Naive thymus-derived CD8-positive, alpha-beta T cell (primary cell): ENCODE data around the gene ZBP1. TPM values are rescaled to one million over a fixed set of nuclear protein-coding genes. Genes with fewer than 3 reads are reported as not detected.

Source experiments
- ATAC-seq, 2 donors: fragments of 150-1000 bp; cut with Tn5 transposase in 1 of 2; sonication (Bioruptor Pico), chemical (Tn5 transposase) in 1 of 2; 1 replicate in 1 of 2; 2 replicates in 1 of 2; pipeline ENCODE4 v1.10.0; 2021; ENCODE audit warnings: mild to moderate bottlenecking in 2 of 2, moderate library complexity in 2 of 2
- POLR2A ChIA-PET: fragments of 350-600 bp; sonication (Branson Sonifier 250); formaldehyde crosslinking; loops from one replicate; lab custom pipeline; 2021; ENCODE audit warnings: antibody characterized with exemption; lab: Charles Lee
- DNase-seq, 10 donors: peaks; one replicate each; pipeline versions ENCODE4 v3.0.0 to v3.0.0-alpha.2; 2020 to 2022
- H3K27ac Mint-ChIP-seq, 10 donors: one replicate each; pipeline ENCODE4 v1.8.0; 2020 to 2022; ENCODE audit warnings: mild to moderate bottlenecking in 10 of 10, mixed read lengths in 10 of 10, moderate library complexity in 4 of 10, inconsistent platforms in 1 of 10
- H3K27me3 Mint-ChIP-seq, 5 donors: one replicate each; pipeline ENCODE4 v1.8.0; 2021 to 2022; ENCODE audit warnings: mixed read lengths in 5 of 5
- H3K36me3 Mint-ChIP-seq, 3 donors: one replicate each; pipeline ENCODE4 v1.8.0; 2020 to 2022; ENCODE audit warnings: mixed read lengths in 3 of 3, mild to moderate bottlenecking in 2 of 3, inconsistent platforms in 1 of 3
- H3K4me1 Mint-ChIP-seq, 4 donors: one replicate each; pipeline ENCODE4 v1.8.0; 2021 to 2022; ENCODE audit warnings: mixed read lengths in 4 of 4
- H3K4me3 Mint-ChIP-seq, 10 donors: one replicate each; pipeline ENCODE4 v1.8.0; 2020 to 2022; ENCODE audit warnings: mild to moderate bottlenecking in 10 of 10, mixed read lengths in 10 of 10, moderate library complexity in 6 of 10, inconsistent platforms in 1 of 10
- H3K9me3 Mint-ChIP-seq, 9 donors: one replicate each; pipeline ENCODE4 v1.8.0; 2020 to 2022; ENCODE audit warnings: mixed read lengths in 9 of 9, mild to moderate bottlenecking in 3 of 9, inconsistent platforms in 1 of 9, moderate library complexity in 1 of 9
- polyA plus RNA-seq, 3 donors: library from polyadenylated mRNA; unstranded; fragments of 300-500 nt; fragmentation: Illumina TruSeq; gene quantifications; one replicate each; pipeline ENCODE4 v1.2.3, GENCODE V29; 2021
- total RNA-seq, 8 experiments: library from RNA in 2 of 8; stranded (reverse) in 2 of 8; gene quantifications; one replicate each; pipeline ENCODE4 v1.2.3 and lab custom pipeline; 2021 to 2026

Gene ZBP1
- total and polyA plus RNA-seq, 5 experiments from 2014 or later: 6.2 to 10.9 (median 10.2) TPM

DNA sequence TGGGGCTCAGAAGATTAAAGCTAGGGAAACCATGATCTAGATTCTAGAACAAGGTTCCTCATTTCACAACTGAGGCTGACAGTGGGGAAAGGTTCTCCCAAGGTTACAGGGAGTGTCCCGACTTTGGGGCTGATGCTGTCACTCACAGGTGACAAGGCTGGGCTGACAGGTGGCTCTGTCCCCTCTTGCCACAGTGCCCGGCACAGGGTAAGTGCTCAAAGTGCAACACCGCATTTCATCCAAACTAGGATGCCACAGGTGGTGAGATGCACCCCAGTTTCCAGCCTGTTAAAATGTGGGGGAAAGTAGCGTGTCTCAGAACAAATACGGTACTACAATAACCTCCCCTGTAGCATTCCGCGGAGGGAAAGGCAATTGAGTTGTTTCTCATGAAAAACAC, 7.8 kb downstream of the ZBP1 start:
- POLR2A ChIA-PET: no interaction called here
- peaks cover 0 to 56% (median 34%) of the 10 kb centered on the region in 3 donors for H3K36me3 Mint-ChIP-seq
- H3K4me3 Mint-ChIP-seq: no peak overlapping the region
- H3K4me1 Mint-ChIP-seq: peaks cover 9 to 22% (median 12%) of the 10 kb centered on the region in 4 donors
- DNase-seq: peak in 1 of 10 donors; percentile 7
- H3K27ac Mint-ChIP-seq: no peak overlapping the region
- ATAC-seq: no peak
- peaks cover 0 to 3% (median 0%) of the 10 kb centered on the region in 9 donors for H3K9me3 Mint-ChIP-seq
- H3K27me3 Mint-ChIP-seq: no peaks in the 10 kb centered on the region

DNA sequence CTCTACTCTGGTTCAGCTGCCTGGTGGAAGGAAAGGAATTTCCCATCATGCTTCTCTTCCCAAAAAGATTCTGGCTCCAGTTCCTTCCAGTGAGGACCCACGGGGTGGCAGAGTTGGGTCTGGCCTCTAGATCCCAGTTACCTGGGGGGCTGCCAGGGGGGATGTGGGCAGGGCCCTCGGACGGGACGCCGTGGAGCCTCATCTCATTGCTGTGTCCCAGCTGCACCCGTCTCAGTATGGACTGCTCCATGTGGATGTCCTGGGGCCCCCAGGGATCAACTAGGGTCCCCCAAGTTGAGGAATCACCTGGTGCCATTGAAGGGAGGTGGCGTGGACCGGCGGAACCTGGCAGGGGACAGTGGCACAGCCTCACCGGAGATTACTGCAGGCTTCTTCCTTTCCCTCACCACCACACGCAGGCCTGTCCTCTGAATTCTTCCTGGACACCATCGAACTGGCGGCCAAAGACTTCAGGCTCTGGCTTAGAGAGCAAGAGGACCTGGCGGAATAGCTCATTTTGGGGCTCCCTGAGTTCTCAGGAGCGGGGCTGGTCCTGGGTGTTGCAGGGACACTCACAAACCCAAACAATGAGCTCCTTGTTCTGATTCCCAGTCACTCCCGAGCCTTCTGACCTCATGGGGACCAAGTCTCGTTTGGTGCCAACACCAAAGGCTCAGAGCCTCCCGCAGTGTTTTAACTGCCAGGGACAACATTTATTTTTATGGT, 8.5 kb downstream of the ZBP1 start:
- peaks cover 0 to 61% (median 37%) of the 10 kb centered on the region in 3 donors for H3K36me3 Mint-ChIP-seq
- ATAC-seq (no peak), DNase-seq (no peak)
- H3K9me3 Mint-ChIP-seq: peaks cover 0 to 3% (median 0%) of the 10 kb centered on the region in 9 donors
- POLR2A ChIA-PET: no interaction called here
- H3K27ac Mint-ChIP-seq: no peak overlapping the region
- H3K4me1 Mint-ChIP-seq: peaks cover 2 to 20% (median 7%) of the 10 kb centered on the region in 4 donors
- no peaks in the 10 kb centered on the region for H3K27me3 Mint-ChIP-seq
- H3K4me3 Mint-ChIP-seq: no peak overlapping the region

DNA sequence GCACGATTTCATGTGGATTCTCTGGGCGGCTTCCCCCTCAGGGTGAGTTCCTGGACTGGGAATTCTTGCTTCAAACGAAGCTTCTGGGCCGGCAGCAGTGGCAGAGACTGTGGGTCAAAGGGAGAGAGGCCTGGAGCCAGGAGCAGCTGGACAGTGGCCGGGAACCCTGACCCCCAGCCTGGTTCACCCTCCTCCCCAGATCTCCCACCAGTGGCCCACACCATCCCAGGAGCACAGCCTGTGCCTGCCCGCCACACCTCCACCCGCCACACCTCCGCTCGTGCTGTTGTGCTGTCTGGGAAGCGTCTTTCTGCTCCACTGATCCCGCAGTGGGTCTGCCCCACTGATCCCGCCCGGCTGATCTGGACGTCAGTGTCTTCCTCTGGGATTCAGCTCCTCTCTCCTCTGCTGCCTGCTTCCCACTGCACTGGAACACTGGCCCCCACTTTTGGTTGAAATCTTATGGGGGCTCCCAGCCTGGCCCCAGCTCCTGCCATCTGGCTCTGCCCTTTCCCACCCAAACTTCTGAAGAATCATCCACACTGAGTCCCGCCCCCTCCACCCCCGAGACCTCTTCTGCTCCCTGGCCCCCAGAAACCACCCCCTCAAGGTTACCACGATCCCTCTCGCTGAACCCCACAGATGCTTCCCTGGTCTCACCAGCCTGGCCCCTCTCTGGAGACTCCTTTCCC, 9.8 kb downstream of the ZBP1 start:
- no peaks in the 10 kb centered on the region for H3K27me3 Mint-ChIP-seq
- peaks cover 0 to 64% (median 38%) of the 10 kb centered on the region in 3 donors for H3K36me3 Mint-ChIP-seq
- H3K27ac Mint-ChIP-seq: peak overlapping the region in 2 of 10 donors; percentile 43 to 66
- H3K4me1 Mint-ChIP-seq: peaks cover 5 to 16% (median 10%) of the 10 kb centered on the region in 4 donors
- no peak overlapping the region for H3K4me3 Mint-ChIP-seq
- peaks cover 0 to 3% (median 0%) of the 10 kb centered on the region in 9 donors for H3K9me3 Mint-ChIP-seq
- POLR2A ChIA-PET: interaction anchor here (0.8 to 1.5 kb wide), 3 partner anchors 9 to 46 kb away, joined by 3 to 8 read pairs (median 4); no protein-coding TSS in a partner anchor
- DNase-seq (no peak), ATAC-seq (no peak)

DNA sequence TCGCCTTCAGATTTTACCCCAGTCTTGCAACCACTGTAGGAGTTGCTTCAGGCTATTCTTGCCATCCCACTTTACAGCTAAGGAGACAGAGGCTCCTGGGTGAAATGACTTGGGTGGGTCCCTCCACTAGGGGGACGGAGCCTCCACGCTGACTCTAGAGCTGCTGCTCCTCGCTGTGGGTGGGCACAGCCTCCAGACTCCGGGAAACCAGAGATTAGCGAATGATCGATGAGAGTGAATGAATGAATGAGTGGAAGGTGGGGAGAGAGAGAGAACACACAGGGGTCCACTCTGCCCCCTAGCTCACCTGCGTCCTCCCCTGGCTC, 10.4 kb downstream of the ZBP1 start:
- Mint-ChIP-seq H3K36me3 (peaks cover 0 to 59% (median 41%) of the 10 kb centered on the region in 3 donors), H3K27ac (peak overlapping the region in 1 of 10 donors; percentile 27), H3K9me3 (peaks cover 0 to 3% (median 0%) of the 10 kb centered on the region in 9 donors), H3K27me3 (no peaks in the 10 kb centered on the region), H3K4me1 (peaks cover 5 to 22% (median 15%) of the 10 kb centered on the region in 4 donors), H3K4me3 (no peak overlapping the region)
- POLR2A ChIA-PET: interaction anchor here (1.1 to 1.5 kb wide), 2 partner anchors 8 to 19 kb away, joined by 4 to 8 read pairs; no protein-coding TSS in a partner anchor
- no peak for DNase-seq
- no peak for ATAC-seq

DNA sequence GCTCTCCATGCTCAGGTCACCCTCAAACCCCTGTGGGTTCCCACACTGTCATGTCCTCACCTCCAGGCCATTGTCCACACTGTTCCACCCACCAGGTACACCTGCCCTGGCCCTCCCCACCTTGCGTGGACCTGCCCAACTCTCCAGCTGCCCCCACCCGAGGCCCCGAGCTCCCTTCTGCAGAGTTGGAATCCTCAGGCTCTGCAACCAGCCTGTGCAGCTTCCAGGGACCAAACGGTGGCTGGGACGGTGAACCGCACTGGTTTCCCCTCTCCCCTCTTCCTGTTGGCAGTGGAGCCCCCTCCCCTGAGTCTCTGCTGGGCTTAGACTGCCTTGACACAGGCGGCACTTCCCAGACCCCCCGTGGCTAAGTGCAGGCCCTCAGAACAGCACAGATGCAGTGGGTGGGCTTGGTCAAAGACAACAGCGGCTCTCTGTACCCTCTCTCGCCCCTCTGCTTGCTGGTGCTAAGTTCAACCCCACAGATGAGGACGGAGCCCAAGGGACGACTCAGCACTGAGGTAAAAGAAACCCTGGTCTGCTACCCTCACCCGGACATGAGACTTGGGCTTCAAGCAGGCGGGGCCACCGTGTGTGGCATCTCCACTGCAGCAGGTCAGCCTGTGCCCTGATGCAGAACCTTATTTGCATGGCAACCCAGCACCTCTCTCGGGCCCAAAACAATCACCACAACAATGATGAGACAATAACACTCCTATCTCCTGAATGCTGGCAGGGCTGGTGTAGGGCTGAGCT, 11.0 kb downstream of the ZBP1 start:
- peaks cover 5 to 26% (median 17%) of the 10 kb centered on the region in 4 donors for H3K4me1 Mint-ChIP-seq
- POLR2A ChIA-PET: interaction anchor here (1.1 to 1.5 kb wide), 2 partner anchors 8 to 19 kb away, joined by 4 to 8 read pairs; no protein-coding TSS in a partner anchor
- peak overlapping the region in 2 of 10 donors; percentile 1 to 44 for H3K27ac Mint-ChIP-seq
- DNase-seq (no peak), ATAC-seq (no peak)
- H3K36me3 Mint-ChIP-seq: peaks cover 0 to 53% (median 36%) of the 10 kb centered on the region in 3 donors
- H3K27me3 Mint-ChIP-seq: no peaks in the 10 kb centered on the region
- no peak overlapping the region for H3K4me3 Mint-ChIP-seq
- H3K9me3 Mint-ChIP-seq: peaks cover 0 to 3% (median 0%) of the 10 kb centered on the region in 9 donors

DNA sequence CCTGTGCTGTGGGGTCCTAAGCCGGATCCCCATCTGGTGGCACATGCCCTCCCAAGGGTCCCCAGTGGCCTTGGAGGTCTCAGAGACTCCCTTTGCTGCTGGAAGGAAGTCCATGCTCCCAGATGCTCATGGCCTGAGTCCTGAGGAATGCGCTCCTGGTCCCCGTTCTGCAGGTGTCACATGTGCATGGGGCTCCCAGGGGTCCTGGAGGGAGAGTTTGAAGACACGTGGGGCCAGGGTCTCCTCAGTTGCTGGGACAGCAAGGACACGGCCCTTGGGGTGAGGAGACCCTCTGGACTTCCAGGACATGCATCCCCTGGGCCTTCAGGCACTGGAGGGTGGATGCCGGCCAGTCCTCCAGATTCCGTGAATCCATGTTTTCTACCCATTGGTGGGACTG, 11.7 kb downstream of the ZBP1 start:
- ATAC-seq: no peak
- Mint-ChIP-seq H3K27me3 (no peaks in the 10 kb centered on the region), H3K36me3 (peaks cover 0 to 53% (median 34%) of the 10 kb centered on the region in 3 donors), H3K4me1 (peaks cover 5 to 28% (median 17%) of the 10 kb centered on the region in 4 donors), H3K9me3 (peaks cover 0 to 3% (median 0%) of the 10 kb centered on the region in 9 donors), H3K27ac (peak overlapping the region in 1 of 10 donors; percentile 17), H3K4me3 (no peak overlapping the region)
- no peak for DNase-seq
- POLR2A ChIA-PET: no interaction called here

DNA sequence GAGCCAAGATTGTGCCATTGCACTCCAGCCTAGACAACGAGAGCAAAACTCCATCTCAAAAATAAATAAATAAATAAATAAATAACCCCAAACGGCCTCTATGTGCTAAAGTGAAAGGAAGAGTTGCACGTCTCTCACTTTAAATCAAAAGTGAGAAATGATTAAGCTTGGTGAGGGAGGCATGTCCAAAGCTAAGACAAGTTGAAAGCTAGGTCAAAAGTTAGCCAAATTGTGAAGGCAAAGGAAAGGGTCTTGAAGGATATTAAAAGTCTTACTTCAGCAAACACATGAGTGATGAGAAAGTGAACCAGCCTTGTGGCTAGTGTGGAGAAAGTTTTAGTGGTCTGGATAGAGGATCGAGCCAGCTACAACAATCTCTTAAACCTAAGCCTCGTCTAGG, 14.3 kb downstream of the ZBP1 start:
- peak overlapping the region in 7 of 10 donors; percentile 15 to 91 (median 76) for H3K27ac Mint-ChIP-seq
- POLR2A ChIA-PET: interaction anchor here (1.1 to 1.6 kb wide), 3 partner anchors 9 to 14 kb away, joined by 3 to 6 read pairs (median 4); partner anchors contain the start of gene ZBP1
- peaks cover 0 to 3% (median 0%) of the 10 kb centered on the region in 9 donors for H3K9me3 Mint-ChIP-seq
- no peak for ATAC-seq
- peak overlapping the region in 1 of 10 donors; percentile 3 for H3K4me3 Mint-ChIP-seq
- DNase-seq: no peak
- H3K4me1 Mint-ChIP-seq: peaks cover 10 to 28% (median 20%) of the 10 kb centered on the region in 4 donors
- peaks cover 0 to 45% (median 26%) of the 10 kb centered on the region in 3 donors for H3K36me3 Mint-ChIP-seq
- no peaks in the 10 kb centered on the region for H3K27me3 Mint-ChIP-seq

DNA sequence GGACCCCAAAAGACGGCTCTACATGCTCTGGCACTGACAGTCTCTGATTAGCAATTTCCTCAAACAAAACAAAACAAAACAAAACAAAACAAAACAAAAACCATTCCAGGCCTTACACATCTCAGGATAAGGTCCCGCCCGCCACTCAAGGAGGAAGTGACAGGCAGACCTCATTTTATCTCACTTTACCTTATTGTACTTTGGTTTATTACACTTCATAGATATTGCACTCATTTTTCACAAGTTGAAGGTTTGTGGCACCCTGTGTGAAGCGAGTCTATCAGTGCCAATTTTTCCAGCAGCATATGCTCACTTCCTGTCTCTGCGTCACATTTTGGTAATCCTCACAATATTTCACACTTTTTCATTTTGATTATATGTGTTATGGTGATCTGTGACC, 15.2 kb downstream of the ZBP1 start:
- H3K27ac Mint-ChIP-seq: peak overlapping the region in 8 of 10 donors; percentile 28 to 93 (median 70)
- POLR2A ChIA-PET: interaction anchor here (0.8 kb wide), 1 partner anchor 25 kb away, joined by 3 read pairs; no protein-coding TSS in a partner anchor
- ATAC-seq (no peak), DNase-seq (peak in 1 of 10 donors; percentile 47)
- H3K9me3 Mint-ChIP-seq: no peaks in the 10 kb centered on the region
- H3K4me1 Mint-ChIP-seq: peaks cover 10 to 28% (median 20%) of the 10 kb centered on the region in 4 donors
- H3K36me3 Mint-ChIP-seq: peaks cover 0 to 39% (median 22%) of the 10 kb centered on the region in 3 donors
- H3K4me3 Mint-ChIP-seq: peak overlapping the region in 3 of 10 donors; percentile 5 to 66 (median 12)
- no peaks in the 10 kb centered on the region for H3K27me3 Mint-ChIP-seq

DNA sequence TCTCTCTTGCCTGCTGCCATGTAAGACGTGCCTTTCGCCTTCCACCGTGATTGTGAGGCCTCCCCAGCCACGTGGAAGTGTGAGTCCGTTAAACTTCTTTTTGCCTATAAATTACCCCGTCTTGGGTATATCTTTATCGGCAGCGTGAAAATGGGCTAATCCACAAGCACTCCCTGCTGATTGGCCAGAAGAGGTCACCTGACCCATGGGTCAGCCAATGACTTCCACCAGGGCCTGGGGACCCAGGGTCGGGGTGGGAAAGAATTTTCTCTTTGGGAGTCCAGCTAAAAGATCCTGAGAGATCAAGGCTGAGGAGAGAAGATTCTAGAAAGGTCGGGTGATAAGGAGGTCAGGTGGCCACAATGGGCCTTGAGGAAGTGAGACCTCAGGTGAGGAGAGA, 17.1 kb downstream of the ZBP1 start:
- POLR2A ChIA-PET: no interaction called here
- DNase-seq: peak in 1 of 10 donors; percentile 1
- H3K4me1 Mint-ChIP-seq: peaks cover 10 to 25% (median 18%) of the 10 kb centered on the region in 4 donors
- no peak for ATAC-seq
- peak overlapping the region in 4 of 10 donors; percentile 32 to 73 (median 45) for H3K27ac Mint-ChIP-seq
- no peak overlapping the region for H3K4me3 Mint-ChIP-seq
- H3K9me3 Mint-ChIP-seq: no peaks in the 10 kb centered on the region
- H3K27me3 Mint-ChIP-seq: no peaks in the 10 kb centered on the region
- peaks cover 0 to 22% (median 16%) of the 10 kb centered on the region in 3 donors for H3K36me3 Mint-ChIP-seq

DNA sequence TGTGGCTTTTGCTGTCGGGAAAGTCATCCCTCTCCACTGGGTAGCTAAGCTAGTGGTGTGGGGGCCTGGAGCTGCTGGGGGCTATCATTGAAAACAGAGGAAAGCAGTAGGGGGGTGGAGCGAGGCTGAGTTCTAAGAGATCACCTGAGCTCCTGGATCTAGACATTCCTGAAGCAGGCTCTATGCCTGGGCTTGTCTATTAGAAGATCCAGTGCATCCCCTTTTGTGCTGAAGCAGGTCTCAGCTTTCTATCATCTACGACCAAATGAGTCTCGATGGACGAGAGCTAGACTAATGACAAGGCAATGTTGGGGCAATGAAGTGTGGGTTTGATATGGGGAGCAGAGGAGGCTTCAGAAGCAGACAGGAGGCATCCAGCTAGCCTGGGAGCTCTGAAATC, 18.5 kb downstream of the ZBP1 start:
- DNase-seq (no peak), ATAC-seq (no peak)
- Mint-ChIP-seq H3K36me3 (peaks cover 0 to 8% (median 8%) of the 10 kb centered on the region in 3 donors), H3K27me3 (no peaks in the 10 kb centered on the region), H3K4me1 (peaks cover 10 to 24% (median 19%) of the 10 kb centered on the region in 4 donors), H3K9me3 (no peaks in the 10 kb centered on the region), H3K27ac (peak overlapping the region in 1 of 10 donors; percentile 38), H3K4me3 (peak overlapping the region in 1 of 10 donors; percentile 33)
- POLR2A ChIA-PET: interaction anchor here (0.9 to 3.3 kb wide), 2 partner anchors 8 to 28 kb away, joined by 4 to 9 read pairs; no protein-coding TSS in a partner anchor

DNA sequence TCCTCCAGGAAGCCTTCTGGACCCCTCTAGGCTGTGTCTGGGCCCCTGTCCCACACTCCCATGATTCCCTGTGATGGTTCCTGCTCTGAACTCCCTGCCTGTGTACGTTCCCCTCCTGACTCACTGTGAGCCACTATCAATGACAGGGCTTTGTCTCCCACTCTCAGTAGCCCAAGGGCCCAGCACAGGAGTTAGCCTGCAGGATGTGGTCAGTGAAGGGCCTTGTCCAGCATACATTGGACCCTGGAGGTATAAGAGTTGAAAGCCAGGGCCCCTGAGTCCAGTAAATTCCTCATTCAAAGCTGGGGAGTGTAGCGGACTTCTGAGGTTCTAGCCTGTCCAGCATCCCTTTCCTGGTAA, 19.0 kb downstream of the ZBP1 start:
- no peak overlapping the region for H3K4me3 Mint-ChIP-seq
- peaks cover 9 to 23% (median 18%) of the 10 kb centered on the region in 4 donors for H3K4me1 Mint-ChIP-seq
- DNase-seq: peak in 1 of 10 donors; percentile 13
- no peak for ATAC-seq
- no peaks in the 10 kb centered on the region for H3K9me3 Mint-ChIP-seq
- H3K27ac Mint-ChIP-seq: peak overlapping the region in 2 of 10 donors; percentile 5 to 13
- peaks cover 0 to 6% (median 4%) of the 10 kb centered on the region in 3 donors for H3K36me3 Mint-ChIP-seq
- H3K27me3 Mint-ChIP-seq: no peaks in the 10 kb centered on the region
- POLR2A ChIA-PET: interaction anchor here (0.9 to 3.3 kb wide), 2 partner anchors 9 to 28 kb away, joined by 4 to 9 read pairs; no protein-coding TSS in a partner anchor
